ENCODE results near the gene KIFAP3. TPM values are rescaled to one million over a fixed set of nuclear protein-coding genes. Genes with fewer than 3 reads are reported as not detected.
"Not testable (repeated sequence)": the region's sequence is repeated elsewhere in the genome, so short reads cannot be mapped to it uniquely, and the experiment has no call there.

Gene KIFAP3
- total RNA-seq, 1 donor from 2014 or later, result 16.4 TPM

DNA sequence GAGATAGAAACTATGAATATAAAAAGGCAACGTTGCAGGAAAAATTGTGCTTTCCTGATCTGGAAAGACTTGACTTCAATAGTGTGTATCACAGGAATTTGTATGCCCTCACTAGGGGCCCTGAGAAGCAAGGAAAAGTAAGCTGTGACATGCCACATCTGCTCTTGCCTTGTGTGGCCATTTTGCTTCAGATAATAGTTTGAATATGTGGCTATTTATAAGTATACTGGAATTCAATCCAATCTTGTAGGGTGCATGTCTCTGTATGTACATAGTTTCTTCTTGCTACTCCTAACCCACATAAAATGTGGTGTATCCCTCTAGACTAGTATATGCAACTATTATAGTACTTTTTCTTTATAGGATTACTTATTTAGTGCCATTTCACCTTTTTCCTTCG lies 149.7 kb downstream of the KIFAP3 start:
- no peak for DNase-seq (ENCODE audit: low read depth, low spot score)

DNA sequence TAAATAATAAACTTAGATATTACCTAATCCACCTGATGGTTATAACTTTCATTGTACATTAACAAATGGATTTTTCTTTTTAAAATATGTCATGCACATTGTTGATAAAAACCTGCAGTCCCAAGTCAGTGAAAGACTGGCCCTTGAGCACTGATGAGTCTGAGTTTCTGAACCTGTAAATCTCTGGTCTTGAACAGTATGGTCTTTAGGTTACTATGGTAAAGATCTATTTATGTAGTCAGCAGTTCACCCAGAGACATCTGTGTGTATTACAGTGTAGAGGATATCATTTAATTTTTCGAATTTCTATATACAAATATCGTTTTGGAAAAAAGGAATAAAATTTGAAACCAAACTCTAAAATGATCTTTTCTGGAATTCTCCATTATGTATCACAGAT lies 150.4 kb downstream of the KIFAP3 start:
- no peak for DNase-seq (ENCODE audit: low read depth, low spot score)

DNA sequence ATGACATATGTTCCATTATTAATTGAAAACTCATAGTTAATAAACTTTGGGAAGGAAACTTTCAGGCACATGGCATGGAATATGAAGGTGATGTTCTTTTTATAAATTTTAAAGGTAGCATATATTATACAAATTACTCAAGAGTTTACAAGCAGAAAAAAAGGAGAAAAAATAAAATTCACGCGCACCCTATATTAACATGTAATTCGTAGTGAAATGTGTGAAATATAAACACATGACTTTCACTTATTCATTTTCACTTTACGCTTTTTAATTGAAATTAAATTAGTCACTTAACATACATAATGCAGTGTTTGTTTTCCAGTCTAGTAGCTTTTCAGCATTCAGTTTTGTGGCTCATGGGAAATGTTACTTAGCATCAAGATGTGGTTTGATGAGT lies 153.4 kb downstream of the KIFAP3 start:
- no peak for DNase-seq (ENCODE audit: low read depth, low spot score)

DNA sequence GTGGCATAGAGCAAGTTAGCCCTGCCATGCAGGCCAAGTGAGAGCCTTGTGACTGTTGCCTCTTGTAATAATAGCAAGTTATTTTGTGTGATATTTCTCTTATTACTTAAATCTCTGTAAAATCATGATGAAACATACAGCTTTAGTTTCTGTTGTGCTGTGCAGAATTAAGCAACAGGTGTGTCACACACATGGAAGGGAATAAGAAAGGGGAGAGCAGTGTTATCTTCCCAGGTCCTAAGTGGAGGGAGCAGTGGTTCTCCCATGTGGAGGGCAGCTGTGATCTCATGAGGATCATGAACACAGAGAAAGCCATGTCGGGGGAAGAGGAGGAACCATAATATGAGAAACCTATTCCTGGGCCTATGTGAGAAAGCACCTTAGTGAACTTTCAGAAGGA lies 155.6 kb downstream of the KIFAP3 start:
- DNase-seq (ENCODE audit: low read depth, low spot score), result no peak

DNA sequence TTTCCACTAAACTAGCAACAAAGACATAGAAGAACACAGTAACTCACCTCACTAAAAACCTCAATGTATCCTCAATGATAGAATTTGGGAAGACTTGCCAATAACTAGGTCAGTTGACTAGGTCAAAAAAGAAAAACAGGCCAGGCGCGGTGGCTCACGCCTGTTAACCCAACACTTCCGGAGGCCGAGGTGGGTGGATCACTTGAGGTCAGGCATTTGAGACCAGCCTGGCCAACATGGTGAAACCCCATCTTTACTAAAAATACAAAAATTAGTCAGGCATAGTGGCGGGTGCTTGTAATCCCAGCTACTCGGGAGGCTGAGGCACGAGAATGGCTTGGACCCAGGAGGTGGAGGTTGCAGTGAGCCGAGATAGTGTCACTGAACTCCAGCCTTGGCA lies 156.3 kb downstream of the KIFAP3 start:
- DNase-seq (ENCODE audit: low read depth, low spot score), result not testable (repeated sequence)

DNA sequence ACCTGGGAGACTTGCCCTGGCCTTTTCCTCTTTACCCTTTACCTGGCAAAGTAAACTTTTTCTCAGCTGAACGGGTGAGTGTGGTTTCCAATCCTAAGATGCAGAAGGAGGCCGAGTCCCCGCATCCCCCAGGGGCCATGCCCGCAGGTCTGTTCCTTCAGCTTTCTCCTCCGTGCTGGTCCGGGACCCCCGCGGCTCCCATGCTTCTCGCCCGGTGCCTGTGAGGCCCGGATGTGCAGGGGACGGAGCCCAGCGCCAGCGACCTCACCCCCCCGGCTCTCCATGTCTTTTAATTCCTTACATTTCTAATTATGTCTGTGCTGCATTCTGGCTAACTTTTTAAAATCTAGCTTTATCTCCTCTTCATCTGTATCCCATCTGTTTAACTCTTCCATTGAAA lies 159.3 kb downstream of the KIFAP3 start:
- no peak for DNase-seq (ENCODE audit: low read depth, low spot score)

DNA sequence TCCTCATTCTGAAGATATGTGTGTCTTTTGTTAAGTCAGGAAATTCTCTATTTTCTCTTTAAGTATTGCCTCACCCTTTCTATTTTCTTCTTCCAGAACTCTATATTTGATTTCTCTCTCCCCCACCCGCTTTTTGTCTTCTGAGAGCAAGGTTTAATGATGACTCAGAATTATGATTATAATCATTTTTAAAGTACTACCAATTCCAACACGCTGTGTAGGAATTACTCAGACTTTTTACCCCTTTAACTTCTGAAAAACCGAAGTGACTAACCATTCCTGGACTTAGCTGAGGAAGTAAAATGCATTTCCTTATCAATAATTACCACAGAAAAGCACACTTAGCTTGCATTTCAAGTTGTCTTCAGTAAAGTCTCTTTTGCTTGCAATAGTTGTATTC lies 160.0 kb downstream of the KIFAP3 start:
- DNase-seq (ENCODE audit: low read depth, low spot score), result no peak

DNA sequence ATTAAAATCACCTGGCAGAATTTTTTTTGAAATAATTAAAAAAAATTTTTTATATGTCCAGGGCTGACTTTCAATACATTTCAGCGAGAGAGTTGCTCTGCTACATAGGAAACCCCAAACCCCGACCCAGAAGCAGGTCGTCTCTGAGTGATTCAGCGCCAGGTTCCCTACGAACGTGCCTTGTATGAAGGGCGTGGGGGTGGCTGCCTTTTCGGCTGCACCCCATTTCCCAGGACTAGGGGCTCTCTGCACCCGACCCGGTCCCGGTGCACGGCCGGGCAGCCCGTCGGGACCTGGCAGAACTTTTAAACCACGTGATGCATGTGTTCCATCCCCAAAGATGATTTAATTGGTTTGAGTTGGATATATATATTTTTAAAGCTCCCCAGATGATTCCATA lies 165.0 kb downstream of the KIFAP3 start:
- no peak for DNase-seq (ENCODE audit: low read depth, low spot score)

DNA sequence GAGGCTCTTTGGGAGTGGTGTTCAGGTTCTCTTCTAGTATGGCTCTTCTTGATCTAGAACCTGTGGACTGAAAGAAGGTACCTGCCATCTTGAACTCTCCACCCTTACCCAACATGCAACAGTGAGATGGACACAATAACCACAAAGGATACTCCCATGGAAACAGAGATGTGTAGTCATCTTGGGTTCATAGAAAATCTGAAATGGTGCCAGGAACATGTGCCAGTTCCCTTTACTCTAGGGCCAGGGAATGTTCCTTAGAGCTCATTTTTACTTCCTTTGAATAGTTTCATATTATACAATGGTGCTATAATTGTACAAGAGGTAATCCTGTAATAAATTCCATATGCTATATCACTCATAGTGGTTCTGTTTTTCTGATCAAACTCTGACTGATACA lies 167.6 kb downstream of the KIFAP3 start:
- no peak for DNase-seq (ENCODE audit: low read depth, low spot score)

DNA sequence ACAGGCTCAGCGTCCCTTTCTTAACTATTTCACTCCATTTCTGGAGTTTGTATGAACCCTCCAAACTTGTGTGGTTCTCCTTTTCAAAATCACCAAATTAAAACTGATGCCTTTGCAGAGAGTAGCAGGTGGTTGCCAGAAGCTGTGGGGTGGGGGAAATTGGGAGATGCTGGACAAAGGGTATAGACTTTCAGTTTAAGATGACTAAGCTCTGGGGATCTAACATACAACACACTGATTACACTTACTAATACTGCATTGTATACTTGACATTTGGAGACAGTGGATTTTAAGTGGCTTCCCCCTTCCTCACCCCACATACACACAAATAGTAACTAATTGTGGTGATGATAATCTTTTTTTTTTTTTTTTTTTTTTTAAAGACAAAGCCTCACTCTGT lies 169.7 kb downstream of the KIFAP3 start:
- DNase-seq (ENCODE audit: low read depth, low spot score), result no peak

DNA sequence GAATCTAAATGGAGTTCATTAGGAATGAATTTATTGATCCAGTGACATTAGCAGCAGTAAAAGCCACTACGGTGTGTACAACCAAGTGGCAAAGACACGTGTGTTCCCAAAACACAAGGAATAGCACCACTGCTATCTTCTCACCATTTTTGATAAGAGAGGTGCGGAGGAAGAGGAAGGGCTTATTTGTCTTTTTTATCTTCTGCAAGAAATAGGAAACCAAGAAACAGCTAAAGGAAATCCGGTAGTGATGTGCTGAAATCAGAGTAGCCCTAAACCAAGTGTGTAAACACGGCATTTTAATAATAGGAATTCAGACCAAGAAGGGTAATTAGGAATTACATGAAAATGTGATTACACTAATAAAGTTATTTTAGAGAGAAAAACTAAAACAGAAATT lies 171.7 kb downstream of the KIFAP3 start:
- no peak for DNase-seq (ENCODE audit: low read depth, low spot score)

DNA sequence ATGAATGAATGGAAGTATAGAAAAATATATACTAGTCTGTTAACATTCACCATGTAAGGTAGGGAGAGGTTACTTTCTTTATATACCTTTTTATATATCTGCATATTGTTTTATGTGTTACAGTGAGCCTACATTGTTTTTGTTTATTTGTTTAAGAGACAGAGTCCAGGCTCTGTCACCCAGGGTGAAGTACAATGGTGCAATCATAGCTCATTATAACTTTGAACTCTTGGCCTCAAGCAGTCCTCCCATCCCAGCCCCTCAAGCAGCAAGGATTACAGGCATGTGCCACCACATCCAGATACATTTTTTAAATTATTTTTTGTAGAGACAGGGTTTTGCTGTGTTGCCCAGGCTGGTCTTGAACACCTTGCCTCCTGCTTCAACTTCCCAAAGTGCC lies 173.4 kb downstream of the KIFAP3 start:
- no peak for DNase-seq (ENCODE audit: low read depth, low spot score)

DNA sequence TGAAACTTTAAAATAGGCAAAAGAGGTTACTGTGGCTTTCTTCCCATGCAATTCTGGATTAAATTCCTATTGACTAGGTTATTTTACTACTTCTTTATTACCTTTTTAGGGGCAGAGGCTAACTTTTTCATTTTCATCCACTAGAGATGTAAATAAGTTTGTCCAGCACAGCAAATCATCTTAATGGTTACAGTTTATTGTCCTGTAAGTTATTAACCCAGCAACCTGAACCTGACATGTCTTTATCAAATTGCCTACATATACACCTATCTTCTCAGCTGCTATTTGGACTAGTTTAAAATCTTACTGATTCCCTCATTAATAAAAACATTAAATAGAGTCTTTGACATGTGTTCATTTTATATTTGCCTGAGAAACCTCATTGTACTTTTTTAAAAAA lies 173.9 kb downstream of the KIFAP3 start:
- DNase-seq (ENCODE audit: low read depth, low spot score), result no peak

DNA sequence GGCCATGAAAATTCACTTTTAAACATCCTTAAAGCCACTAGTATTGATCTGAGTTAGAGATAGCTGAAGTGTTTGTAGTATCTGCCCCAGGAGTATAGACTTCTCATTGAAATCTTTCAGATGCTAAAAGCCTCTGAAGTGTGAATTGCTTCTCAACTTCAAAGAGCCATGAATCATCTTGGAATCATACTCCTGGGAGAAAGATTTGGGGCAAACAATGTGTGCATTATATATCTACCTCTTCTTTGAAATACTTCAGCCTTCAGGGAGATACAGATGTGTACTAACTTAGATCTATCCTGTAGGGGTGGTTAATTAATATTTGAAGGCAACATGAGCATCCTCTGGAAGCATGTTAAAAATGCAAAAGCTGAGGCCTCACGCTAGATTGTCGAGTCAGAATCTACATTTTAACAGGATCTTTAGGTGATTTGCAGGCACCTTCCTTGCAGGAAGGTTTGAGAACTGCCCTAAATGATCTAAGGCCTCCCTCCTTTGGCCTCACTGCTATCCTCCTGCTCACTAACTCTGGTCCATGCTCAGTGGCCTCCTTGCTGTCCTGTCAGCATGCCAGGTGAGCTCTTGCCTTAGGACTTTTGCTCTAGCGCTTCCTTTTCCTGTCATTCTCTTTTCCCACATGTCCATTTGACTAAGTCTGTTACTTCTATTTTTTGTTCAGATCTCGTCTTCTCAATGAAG lies 174.8 kb downstream of the KIFAP3 start:
- no peak for DNase-seq (ENCODE audit: low read depth, low spot score)

DNA sequence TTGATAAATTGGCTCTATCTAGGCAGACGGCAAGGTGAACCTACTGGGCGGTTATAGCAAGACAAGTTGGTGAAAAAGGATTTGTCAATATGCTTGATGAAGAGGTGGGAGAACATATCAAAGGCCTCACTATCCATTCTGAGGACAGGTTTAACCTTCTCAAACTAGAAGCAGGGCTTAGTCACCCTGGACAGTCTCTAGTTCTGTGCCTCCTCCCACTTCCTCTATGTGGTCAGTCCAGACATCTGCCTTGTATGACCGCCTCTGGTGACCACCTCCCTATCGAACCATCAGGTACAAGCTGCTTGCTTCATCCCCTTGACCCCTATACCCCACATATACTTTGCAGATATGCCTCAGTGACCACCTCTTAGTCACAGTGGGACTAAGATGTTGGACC lies 178.5 kb downstream of the KIFAP3 start:
- no peak for DNase-seq (ENCODE audit: low read depth, low spot score)

DNA sequence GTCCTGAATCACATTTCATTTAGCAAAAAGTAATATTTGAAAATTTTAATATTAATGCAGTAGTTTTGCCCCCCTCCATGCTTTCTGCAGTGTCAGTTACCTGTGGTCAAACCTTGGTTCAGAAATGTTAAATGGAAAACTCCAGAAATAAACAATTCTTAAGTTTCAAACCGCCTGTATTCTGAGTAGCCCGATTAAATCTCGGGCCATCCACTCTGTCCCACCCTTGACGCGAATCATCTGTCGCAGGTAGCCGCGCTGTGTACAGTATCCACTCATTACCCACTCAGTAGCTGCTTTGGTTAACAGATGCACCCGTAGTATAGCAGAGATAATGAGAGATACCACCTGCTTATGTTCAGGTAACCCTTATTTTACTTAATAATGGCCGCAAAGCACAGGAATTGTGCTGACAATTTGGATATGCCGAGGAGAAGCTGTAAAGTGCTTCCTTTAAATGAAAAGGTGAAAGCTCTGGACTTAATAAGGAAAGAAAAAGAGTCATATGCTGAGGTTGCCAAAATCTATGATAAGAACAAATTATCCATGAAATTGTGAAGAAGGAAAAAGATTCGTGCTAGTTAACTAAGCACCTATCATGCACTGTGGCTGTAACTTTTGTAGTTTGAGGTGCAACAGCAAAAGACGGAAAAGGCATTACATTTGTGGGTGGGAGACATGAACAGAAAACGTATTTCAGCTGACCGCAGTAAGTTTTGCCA lies 179.9 kb downstream of the KIFAP3 start:
- no peak for DNase-seq (ENCODE audit: low read depth, low spot score)

DNA sequence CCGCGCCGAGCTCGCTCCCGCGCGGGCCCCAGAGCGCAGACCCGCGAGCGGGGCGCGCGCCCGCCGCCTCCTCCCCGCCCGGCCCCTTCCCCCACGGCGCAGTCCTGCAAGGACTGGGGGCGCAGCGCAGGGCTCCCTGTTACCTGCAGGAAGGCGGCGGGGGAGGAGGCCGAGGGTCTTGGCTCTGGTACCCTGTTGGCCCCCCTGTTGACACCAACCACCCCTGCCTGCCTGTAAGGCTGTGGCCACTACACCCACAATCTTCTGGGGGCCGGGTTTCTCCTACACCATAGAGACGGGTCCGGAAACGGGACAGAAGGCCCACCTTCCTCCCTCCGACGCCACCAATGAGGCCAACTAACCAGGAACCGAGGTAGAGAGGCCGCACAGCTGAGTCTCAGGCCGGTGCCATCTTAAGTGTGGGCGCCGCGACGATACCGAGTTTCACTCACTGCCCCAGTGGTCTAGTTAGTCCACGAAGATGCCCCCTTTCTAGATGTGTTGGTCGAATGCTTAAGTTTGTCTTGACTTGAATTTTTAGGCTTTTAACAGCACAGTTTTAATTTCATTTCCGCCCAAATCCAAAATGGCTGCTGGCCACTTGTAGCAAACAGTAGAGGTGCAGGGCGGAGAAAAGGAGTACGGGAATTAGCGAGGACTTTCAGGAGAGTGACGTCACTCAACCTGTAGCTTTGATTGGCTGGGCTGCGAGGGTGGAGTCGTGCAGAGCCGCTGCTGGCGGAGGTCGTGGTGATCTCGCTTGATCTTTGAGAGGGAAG lies 180.7 kb downstream of the KIFAP3 start, which contains the start of gene SCYL3:
TSS of gene SCYL3 (minus strand) at position 252 of the 779 bp plus-strand sequence. CDS start 5,056 bp downstream, outside the sequence.
- peak; percentile 95 for DNase-seq (ENCODE audit: low read depth, low spot score)

DNA sequence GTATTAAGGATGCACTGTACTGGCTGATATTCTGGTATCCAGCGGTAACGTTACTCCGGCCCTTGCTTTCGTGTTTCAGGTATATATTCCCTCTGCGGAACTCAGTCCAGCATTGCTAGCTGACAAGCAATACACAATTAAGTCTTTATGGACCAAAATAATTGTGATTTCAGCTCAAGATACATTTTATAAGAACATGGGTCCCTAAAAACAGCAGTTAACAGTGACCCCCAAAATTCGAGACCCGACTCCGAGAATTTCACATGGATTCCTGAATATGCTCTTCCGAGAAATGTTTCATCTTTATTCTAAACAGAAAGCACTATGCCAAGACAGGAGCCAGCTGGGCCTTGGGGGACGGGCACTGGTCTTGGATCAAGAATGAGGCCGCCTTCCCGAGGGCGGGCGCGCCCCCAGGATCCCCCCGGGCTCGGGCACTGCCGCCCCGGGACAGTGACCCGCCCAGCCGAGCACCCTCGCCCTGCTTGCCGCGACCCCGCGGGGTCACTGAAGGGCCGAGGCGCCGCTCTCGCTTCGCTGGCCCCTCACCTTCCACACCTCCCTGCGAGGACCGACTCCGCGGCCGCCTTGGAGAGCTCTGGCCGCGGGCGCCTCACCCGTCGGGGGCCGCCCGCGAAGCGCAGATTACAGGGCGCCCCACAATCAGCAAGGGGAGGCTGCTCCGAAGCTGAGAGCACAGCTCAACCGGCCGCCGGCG lies 181.4 kb downstream of the KIFAP3 start:
- no peak for DNase-seq (ENCODE audit: low read depth, low spot score)

DNA sequence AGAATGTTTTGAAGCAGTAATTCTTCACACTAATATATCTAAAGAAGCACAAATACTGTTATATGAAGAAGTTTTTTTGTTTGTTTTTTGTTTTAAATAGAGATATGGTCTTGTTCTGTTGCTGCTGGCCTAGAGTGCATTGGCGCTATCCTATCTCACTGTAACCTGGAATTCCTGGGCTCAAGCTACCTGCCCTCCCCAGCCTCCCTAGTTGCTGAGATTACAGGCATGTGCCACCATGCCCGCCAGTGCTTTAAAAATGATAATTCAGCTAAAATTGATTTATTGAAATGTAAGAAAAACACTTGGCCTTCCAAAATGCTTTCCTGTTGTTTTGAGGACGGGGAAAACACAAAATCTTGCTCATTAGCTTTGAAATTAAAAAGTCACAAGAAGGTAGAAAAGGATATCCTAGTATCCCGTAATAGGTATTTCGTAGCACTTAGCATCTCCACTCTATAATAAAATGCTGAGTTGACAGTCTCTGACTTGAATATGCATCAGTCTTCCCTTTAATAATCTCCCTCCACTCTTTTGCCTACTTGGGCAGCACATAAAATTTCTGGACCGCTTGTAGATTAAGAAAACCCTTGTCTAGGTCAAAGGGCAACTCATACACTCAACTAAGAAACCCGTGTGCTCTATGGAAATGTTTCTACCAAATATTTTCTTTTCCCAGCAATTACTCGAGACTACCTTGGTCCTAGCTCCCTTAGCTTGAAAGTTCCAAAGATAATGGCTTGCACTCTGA lies 182.1 kb downstream of the KIFAP3 start:
- DNase-seq (ENCODE audit: low read depth, low spot score), result no peak

DNA sequence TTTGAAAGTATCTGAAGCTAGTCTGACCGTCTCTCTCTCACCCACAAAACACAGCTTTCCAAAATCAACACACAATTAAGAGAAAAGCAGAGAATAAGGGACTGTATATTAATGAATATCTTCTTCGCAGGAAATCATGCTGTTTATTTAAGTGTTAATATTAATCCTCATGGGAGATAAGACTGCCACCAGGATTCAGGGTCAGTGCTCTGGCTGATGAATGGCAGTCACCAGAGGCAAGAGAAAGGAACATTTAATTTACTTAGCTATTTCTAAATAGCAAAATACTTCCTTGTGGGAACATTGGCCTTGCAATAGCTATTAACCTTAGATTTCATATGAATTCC lies 183.0 kb downstream of the KIFAP3 start:
- no peak for DNase-seq (ENCODE audit: low read depth, low spot score)
